Myocyte (in vitro differentiated cells): ENCODE data around the gene MCAT. TPM values are rescaled to one million over a fixed set of nuclear protein-coding genes. Genes with fewer than 3 reads are reported as not detected.
"Not testable (repeated sequence)": the region's sequence is repeated elsewhere in the genome, so short reads cannot be mapped to it uniquely, and the experiment has no call there.

Experiments
- DNase-seq: peaks from one replicate; pipeline ENCODE4 v3.0.0-alpha.2; 2012; ENCODE audit warnings: low read depth
- total RNA-seq: library from RNA; depleted of rRNA; stranded (reverse); fragments of >200 nt; gene quantifications from 2 replicates; pipeline ENCODE4 v1.2.3, GENCODE V29; 2014

MCAT gene
- total RNA-seq, 1 donor from 2014 or later = 28.0 TPM

DNA sequence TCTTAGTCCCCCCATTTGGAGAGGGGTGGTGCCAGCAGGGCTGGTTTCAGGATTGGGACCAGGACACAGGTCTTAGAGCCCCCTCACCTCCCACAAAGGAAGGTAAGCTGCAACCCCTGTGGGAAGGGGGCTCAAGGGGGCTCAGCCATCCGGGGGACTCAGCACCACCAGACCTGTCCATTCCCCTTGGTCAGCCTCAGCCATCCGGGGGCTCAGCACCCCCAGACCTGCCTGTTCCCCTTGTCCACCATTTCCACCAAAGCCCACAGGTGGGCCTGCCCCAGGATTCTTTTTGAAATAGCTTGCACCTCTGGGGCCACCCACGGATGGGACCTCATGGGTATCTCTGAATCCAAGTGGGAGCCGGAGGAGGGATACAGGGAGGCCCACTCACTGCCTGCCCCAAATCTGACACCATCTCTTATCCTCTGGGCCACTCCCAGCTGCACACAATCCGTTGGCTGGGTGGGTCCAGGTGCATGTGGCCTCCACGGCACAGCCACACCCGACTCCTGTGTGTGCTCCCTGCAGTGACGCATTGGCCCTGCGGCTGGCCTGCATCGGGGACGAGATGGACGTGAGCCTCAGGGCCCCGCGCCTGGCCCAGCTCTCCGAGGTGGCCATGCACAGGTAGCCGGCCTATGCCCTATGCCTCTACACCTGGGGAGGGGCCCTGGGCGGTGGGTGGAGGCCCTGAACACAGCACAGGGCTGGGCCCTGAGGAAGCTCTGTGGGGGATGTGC, 15.9 kb downstream of the MCAT start:
- no peak for DNase-seq

DNA sequence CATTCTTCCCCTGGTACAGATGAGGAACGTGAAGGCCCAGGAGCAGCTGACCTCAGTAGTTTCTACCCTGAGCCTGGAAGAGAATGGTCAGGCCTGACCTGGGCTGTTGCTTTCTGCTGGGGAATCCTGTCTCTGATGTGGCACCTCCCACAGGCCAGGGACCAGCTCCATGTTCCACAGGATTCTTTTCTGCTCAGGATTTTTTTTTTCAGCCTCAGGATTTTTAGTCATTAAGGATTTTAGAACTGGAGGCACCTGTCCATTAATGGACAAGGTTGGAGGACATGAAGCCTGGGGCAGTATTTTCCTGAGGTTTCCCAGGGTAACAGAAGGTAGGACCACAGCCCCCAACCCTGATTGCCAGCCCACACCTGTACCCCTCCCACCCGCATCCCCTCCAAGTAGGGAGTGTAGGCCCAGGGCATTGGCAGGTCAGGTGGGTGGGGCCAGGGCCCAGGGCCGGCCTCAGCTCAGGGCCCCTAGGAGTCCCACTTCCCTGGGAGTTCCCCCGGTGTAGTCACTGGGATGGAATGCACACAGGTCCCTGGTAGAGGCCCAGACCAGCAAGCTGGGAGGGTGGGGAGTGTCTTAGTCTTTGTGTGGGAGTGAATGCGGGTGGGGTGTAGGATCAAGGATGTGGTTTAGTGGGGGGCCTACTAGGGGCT, 16.6 kb downstream of the MCAT start:
- DNase-seq = peak; percentile 33

DNA sequence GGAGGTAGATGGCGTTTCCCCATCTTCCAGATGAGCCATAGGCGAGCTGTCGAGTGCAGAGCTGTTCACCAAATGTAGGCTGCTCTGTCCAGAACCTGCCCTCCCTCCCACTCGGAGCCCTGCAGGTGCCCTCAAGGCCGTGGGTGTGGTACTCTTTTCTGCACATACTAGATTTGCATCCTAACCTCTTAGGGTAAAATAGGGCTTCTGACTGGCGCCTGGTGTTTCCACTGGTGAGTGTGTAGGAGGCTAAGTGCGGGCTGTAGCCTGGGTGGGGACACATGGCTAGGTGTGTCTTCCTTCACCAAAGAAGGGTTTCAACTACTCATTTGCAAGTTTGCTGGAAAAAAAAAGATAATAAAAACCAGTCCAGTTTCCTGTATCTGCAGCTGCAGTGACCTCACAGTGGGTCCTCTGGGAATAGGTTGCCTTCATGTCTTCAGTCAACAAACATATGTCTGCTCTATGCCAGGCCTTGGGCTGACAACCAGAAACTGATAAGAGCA, 24.2 kb downstream of the MCAT start:
- DNase-seq = no peak

DNA sequence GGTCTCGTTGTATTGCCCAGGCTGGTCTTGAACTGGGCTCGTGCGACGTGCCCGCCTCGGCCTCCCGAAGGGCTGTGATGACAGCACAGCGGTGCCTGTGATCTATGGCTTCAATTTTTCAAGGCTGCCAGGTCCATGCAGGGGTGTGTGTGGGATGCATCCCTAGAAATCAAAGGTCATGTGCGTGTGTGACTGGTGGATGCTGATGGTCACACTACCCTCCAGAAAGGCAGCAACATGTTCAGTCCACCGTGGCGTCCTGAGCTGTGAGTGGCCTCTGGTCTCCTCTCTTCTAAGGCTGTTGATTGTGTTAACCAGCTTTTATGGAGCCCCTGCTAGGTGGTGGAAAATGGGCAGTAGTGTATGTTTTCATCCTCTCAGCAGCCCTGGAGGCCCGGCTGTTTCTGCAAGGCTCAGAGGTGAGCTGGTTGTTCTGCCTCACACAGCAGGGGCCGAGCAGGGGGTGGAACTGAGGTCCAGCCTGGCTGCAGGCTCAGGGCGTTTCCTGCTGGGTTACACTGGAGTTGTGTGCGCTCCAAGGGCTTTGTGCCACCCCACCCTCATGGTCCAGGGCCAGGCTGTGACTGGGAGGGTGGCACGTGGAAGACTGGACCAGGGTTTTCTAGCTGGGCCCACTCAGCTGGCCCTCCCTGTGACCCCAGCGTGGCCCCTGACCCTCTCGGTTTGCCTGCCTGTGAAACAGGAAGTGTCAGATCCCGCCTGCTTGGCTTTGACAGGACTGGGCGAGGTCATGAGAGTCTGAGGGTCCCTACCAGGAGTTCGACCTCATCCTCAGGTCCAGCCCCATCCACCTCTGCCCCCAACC, 25.0 kb downstream of the MCAT start:
- no peak for DNase-seq

DNA sequence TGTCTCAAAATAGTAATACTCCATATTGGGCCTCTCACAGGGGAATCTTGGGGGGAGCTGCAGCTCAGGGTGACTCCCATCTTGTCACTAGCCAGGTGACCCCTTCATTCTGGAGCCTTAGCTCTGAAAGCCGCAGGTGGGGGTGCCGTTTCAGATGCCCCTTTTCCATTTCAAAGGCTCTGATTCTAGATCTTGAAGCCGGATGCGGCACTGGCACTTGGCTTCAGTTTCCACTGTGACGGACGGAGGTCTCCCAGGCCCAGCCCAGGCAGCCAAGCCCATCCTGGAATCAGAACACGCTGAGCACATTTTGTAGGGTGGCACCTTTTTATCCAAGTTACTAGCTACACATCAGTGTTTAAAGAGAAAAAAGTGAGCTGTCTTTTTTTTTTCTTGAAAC, 26.3 kb downstream of the MCAT start:
- no peak for DNase-seq

DNA sequence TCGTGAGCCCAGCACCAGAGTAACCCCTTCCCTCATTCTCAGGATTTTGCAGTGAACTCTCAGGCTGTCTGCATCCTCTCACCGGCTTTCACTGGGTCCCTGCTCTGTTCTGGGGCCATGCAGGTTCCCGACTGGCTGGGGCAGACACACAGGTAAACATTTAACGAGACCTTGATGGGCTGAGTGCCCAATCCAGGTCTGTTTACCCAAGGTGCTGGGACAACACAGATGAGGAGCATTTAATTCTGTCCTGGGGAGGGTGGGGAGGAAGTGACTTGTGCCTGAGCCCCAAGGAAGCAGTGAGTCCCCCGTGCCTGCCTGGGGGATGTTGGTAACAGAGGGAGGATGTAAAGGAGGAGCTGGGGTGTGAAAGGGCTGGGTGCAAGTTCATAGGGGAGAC, 28.2 kb downstream of the MCAT start:
- DNase-seq = no peak

DNA sequence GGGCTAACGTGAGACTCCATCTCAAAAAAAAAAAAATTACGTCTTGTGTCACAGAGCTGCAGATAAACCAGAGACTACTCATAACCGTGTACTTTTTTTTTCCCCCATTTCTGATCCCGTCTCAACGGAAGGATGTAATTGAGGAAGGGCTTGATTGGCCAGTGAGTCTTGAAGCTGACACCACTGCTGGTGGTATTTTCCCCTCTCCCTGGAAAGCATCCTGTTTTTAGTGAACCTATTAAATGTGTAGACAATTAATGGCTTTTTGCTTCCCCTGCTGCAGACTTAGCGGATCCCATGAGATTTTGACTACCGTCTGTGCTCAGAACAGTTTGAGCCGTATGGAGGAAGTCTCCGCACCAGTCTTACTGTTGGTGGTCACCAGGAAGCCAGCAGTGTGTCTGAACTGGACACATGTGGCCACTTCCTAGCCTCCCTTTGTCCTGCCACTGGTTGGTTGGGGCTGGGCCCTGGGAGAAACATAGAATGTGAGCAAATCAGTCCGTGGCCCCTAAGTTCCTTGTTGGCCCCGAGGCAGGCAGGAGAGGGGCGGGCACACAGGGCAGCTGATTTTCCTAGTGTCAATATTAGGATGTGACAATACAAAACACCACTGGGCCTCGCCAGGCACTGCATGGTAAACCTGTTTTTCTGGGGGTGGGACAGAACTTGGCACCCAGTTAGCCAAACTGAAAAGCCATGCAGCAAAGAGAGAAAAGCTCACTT, 29.5 kb downstream of the MCAT start:
- DNase-seq = no peak

DNA sequence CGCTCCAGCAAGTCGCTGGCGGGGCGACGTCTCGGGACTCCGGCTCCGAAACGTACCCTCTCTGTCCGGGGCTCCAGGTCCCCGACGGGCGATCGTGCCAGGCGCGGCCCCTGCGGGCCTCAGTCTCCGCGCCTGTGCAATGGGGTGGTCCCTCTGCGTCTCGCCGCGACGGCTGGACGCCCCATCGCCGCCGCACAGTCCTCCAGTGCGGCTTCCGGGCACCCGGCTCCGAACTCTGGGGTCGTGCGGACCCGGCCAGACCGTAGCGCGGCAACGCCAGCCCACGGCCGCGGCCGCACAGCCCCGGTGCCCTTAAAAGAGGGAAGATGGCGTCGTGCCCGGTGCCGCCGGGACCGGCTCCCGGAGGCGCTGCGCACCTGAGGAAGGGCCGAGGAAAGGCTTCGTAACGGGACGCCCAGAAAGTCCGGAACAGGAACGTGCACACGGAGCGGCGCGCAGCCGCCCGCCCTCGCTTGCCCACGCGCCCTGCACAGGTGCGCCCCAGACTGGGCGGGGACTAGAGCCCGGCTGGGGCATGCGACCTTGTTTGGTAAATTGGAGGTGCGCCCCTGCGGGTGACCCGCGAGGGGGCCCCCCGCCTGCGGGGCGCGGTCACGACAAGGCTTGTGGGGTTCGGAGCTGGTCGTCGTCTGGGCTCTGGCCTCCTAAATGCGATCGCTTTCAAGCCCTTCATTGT, 32.1 kb downstream of the MCAT start:
- DNase-seq = no peak

DNA sequence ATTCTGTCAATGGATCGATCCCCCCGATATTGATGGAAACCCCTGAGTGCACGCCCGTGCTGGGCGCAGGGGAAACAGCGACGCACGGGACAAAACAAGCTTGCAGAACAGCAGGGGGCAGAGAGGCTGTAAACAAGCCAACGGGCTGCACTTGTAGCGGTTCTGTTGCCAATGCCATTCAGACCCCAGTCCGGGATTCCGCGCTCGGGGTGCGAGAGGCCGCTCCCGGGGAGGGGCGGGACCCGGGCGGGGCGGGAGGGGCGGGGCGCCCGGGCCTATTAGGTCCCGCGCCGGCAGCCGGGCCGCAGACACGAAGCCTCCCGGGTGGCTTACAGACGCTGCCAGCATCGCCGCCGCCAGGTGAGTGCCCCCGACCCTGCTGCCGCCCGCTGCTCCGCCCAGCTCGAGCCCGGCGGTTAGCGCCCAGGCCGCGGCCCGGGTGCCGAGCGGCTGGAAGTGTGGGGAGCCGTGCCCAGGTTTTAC, 32.7 kb downstream of the MCAT start, which contains the start of gene BIK:
TSS of gene BIK (plus strand) at position 307 of the 483 bp plus-strand sequence. CDS start 13,273 bp downstream, outside the sequence.
- peak; percentile 58 for DNase-seq

DNA sequence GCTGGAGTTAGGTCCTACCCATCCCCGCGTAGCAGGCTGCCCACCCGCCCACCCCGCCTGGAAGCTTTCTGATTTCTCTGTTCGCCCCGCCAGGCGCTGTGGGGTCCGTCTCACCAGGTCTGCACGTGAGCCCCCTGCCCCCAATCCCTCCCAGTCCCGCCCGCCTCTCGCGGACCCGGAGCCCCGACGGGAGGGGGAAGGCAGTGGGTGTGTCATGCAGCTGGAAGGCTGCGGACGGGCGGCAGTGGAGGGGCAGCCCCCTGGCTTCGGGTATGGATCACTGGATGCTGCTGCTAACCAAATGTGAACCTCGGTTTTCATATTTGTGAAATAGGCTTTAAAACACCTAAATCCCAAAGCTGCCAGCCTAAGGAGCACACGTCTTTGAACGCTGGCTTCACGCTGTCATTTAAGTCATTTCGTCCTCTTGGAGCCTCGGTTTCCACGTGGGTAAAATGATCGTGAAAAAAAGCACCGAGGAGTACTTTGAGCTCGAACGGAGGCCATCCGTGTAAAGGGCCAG, 33.2 kb downstream of the MCAT start:
- no peak for DNase-seq

DNA sequence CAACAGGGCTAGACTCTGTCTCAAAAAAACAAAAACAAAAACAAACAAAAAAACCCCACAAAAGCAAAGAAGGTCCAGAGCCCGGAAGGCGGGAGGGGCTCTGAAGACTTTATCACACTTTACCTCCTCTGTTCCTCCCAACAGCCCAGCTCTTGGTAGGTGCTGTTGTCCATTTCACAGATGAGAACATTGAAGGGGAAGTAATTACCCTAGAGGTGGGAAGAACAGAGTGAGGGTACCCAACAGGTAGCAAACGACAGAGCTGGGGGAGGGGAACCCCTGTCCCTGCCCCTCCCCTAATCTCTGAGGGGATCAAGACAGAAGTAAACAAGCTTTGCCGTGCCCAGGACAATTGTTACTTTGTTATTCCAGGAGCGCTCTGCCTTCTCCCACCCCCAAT, 33.7 kb downstream of the MCAT start:
- DNase-seq = no peak

DNA sequence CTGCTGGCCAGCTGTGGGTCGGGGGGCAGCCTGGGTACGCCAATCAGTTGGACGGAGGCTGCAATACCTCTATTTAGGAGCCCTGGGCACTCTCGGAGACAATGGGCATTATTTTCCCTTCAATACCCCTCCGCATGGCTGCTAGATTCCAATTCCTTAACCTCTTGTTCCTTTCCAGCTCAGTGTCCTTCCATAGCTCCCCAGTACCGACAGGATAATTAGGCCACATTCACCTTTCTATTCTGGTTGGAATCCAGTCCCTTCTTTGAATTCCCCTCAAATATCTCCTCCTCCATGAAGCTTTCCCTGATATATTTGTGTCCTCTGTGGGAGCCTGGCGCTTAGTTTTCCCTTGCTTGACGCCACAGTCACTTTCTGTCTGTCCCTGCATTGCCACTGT, 36.9 kb downstream of the MCAT start:
- DNase-seq = no peak

DNA sequence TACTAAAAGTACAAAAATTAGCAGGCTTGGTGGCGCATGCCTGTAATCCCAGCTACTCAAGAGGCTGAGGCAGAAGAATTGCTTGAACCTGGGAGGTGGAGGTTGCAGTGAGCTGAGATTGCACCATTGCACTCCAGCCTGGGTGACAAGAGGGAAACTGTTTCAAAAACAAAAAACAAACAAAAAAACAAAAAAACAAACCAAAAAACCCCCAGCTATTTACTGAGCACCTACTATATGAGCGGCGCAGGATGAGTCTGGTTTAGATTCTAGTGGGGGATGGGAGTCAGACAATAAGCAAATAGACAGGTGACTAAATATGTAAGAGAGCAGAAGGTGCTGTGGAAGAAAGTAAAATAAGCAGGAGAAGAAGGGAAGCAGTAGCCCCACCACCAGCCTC, 38.2 kb downstream of the MCAT start:
- DNase-seq = not testable (repeated sequence)

DNA sequence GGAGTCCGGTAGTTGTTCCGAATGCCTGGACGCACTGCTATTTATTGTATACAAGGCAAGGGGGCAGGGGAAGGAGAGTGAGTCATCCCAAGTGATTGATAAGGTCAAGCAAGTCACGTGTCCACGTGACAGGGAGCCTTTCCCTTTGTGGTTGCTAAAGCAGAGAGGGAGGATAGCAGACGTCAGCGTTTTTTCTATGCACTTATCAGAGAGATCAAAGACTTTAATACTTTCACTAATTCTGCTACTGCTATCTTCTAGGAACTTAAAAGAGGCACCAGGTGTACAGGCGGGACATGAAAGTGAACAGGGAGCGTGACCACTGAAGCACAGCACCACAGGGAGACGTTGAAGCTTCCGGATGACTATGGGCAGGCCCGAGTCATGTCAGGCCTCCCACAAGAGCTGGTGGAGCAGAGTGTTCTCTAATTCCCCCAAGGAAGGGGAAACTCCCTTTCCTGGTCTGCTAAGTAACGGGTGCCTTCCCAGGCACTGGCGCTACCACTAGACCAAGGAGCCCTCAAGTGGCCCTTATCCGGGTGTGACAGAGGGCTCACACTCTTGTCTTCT, 39.1 kb downstream of the MCAT start:
- not testable (repeated sequence) for DNase-seq

DNA sequence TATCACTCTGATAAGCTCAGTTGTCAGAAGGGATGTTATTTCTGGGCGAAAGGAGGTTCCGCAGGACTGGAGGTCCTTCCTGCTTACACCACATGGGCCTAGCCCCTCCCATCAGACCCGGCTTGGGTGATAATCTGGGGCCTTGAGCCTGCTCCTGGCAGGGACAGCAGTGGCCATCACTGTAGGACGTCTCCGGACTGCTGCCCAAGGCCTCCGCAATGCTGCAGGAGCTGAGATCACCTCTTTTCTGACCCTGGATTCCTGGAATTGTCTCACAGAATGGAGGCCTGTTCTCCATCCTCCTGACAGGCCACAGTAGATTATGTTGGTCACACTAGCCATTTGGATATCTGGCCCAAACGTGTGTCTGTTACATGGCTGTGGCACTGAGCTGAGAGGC, 41.9 kb downstream of the MCAT start:
- no peak for DNase-seq

DNA sequence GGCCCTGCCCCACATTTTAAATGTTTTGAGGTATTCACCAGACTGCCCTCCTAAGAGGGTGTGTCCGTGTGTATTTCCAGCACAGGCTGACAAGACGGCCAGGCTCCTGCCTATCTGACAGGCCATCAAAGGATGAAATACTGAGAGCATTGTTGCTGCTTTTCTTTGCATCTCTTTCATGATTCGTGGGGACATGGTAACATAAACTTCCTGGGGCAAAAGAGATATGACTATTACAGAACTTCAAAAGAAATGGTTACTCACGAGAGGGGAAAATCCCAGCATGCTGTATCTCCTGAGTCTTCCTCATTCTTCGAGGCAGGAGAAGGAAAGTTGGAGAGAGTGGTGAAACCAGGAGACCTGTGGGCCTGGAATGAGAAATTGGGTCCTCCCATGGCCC, 43.0 kb downstream of the MCAT start:
- no peak for DNase-seq

DNA sequence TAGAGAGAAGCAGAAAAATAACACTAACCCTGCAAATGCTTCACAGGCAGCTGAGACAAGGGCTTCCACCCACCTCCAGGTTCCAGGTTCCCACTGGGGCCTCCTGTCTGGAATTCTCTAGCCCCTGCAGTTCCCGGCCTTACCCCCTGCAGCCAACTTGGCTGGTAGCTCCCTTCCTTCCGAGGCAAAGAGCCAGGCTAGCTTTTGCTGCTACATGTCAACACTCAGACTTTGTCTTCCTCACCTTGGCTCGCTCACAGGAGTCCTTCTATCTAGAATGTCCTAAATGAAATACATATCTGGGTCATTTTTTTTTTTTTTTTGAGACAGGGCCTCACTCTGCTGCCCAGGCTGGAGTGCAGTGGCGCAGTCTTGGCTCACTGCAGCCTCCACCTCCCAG, 44.1 kb downstream of the MCAT start:
- no peak for DNase-seq

DNA sequence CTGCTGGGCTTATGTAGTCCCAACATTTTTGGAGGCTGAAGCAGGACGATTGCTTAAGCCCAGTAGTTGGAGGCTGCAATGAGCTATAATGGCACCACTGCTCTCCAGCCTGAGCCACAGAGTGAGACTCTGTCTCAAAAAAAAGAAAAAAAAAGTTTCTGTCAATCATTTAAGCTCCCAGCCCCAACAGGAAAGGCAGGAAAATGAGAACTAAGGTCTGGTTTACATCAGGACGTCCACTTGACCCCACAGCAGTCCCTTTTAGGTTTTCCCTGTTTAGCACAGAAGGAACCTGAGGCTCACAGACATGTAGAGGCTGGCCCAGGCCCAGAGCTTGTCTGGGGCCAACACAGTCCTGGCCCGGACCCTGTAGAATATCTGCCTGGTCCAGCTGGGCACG, 44.8 kb downstream of the MCAT start:
- no peak for DNase-seq

DNA sequence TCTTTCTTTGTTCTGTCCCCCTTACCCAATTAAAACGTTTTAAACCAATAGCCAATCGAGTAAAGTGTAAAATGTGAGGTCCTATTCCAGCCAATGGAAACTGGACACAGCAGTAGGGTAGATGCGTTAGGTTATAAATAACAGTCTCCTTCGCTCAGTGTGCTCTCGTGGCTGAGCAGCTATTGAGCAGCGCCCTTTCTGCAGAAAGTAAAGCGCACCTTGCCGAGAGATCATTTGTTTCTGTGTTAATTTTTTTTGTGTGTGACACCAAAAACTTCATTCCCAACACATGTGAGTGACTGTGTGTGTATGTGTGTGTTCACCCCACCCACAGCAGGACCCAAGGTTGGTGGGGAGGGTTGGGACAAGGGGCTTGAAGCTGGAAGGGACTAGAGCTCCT, 46.8 kb downstream of the MCAT start:
- DNase-seq = no peak

DNA sequence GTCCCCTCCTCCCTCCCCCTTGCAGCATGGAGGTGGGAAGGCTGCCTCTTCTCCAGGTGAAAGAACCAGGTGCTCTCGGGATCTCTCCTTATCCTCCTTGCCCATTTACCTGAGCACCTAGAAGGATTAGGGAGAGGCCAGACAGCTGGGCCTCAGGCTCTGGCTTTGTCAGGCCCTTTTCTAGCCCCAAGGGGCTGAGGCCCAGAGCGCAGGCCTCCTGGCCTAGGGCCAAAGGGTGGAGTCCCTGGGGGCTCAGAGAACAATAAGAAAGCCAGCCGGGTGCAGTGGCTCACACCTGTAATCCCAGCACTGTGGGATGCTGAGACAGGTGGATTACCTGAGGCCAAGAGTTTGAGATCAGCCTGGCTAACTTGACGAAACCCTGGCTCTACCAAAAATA, 48.6 kb downstream of the MCAT start:
- DNase-seq = no peak
